ENCODE measurements around the gene TOR1A. TPM values are rescaled to one million over a fixed set of nuclear protein-coding genes. Genes with fewer than 3 reads are reported as not detected.

Gene TOR1A
- total RNA-seq, result 33.7 to 34.8 TPM (median 33.8 TPM) in 3 replicates

GRCh38 chr9:129823935-129824601 is at the start of gene TOR1A:
TOR1A (minus strand) TSS chr9:129824136; CDS start chr9:129824085, 51 bp downstream.
- H3K9me3 Mint-ChIP-seq, result no peaks in the 10 kb centered on the region
- no peak for TF ChIP-seq CTCF (IDR thresholded peaks at IDR 0.05; ENCODE audit: unreplicated experiment)
- peak within 1 kb of the TSS; percentile 73 for H3K27ac Mint-ChIP-seq
- no peaks in the 10 kb centered on the region for H3K27me3 Mint-ChIP-seq (ENCODE audit: low read depth)
- peak within 1 kb of the TSS; percentile 76 for H3K4me3 Mint-ChIP-seq
- peaks cover 6% of the 10 kb centered on the region for H3K36me3 Mint-ChIP-seq
- H3K4me1 Mint-ChIP-seq, result peaks cover 8% of the 10 kb centered on the region
- DNase-seq (ENCODE audit: low spot score in 2 of 2, unreplicated experiment in 2 of 2), result peak; percentile 77 to 91

GRCh38 chr9:129871046-129871445 is 47.1 kb upstream of the TOR1A start:
- no peak for TF ChIP-seq CTCF (IDR thresholded peaks at IDR 0.05; ENCODE audit: unreplicated experiment)
- H3K4me3 Mint-ChIP-seq, result no peak overlapping the region
- no peaks in the 10 kb centered on the region for H3K27me3 Mint-ChIP-seq (ENCODE audit: low read depth)
- no peak overlapping the region for H3K27ac Mint-ChIP-seq
- no peaks in the 10 kb centered on the region for H3K9me3 Mint-ChIP-seq
- no peaks in the 10 kb centered on the region for H3K4me1 Mint-ChIP-seq
- H3K36me3 Mint-ChIP-seq, result peaks cover 22% of the 10 kb centered on the region
- DNase-seq (ENCODE audit: low spot score in 2 of 2, unreplicated experiment in 2 of 2), result no peak

GRCh38 chr9:129869585-129870501 is 45.9 kb upstream of the TOR1A start:
- no peaks in the 10 kb centered on the region for H3K9me3 Mint-ChIP-seq
- H3K27ac Mint-ChIP-seq, result no peak overlapping the region
- H3K36me3 Mint-ChIP-seq, result peaks cover 26% of the 10 kb centered on the region
- H3K4me3 Mint-ChIP-seq, result no peak overlapping the region
- no peak for TF ChIP-seq CTCF (IDR thresholded peaks at IDR 0.05; ENCODE audit: unreplicated experiment)
- H3K27me3 Mint-ChIP-seq (ENCODE audit: low read depth), result no peaks in the 10 kb centered on the region
- no peak for DNase-seq (ENCODE audit: low spot score in 2 of 2, unreplicated experiment in 2 of 2)
- H3K4me1 Mint-ChIP-seq, result no peaks in the 10 kb centered on the region

GRCh38 chr9:129868872-129869486 is 45.0 kb upstream of the TOR1A start:
- Mint-ChIP-seq H3K4me3 (no peak overlapping the region), H3K27me3 (ENCODE audit: low read depth) (no peaks in the 10 kb centered on the region), H3K36me3 (peaks cover 22% of the 10 kb centered on the region), H3K4me1 (no peaks in the 10 kb centered on the region), H3K9me3 (no peaks in the 10 kb centered on the region), H3K27ac (no peak overlapping the region)
- no peak for TF ChIP-seq CTCF (IDR thresholded peaks at IDR 0.05; ENCODE audit: unreplicated experiment)
- no peak for DNase-seq (ENCODE audit: low spot score in 2 of 2, unreplicated experiment in 2 of 2)

GRCh38 chr9:129868023-129868871 is 44.3 kb upstream of the TOR1A start:
- DNase-seq (ENCODE audit: low spot score in 2 of 2, unreplicated experiment in 2 of 2), result no peak
- no peak overlapping the region for H3K27ac Mint-ChIP-seq
- no peaks in the 10 kb centered on the region for H3K9me3 Mint-ChIP-seq
- no peak overlapping the region for H3K4me3 Mint-ChIP-seq
- no peaks in the 10 kb centered on the region for H3K4me1 Mint-ChIP-seq
- no peaks in the 10 kb centered on the region for H3K27me3 Mint-ChIP-seq (ENCODE audit: low read depth)
- TF ChIP-seq CTCF (IDR thresholded peaks at IDR 0.05; ENCODE audit: unreplicated experiment), result no peak
- peaks cover 26% of the 10 kb centered on the region for H3K36me3 Mint-ChIP-seq
